ENCODE data around the gene GAD1.

The GAD1 gene

DNA sequence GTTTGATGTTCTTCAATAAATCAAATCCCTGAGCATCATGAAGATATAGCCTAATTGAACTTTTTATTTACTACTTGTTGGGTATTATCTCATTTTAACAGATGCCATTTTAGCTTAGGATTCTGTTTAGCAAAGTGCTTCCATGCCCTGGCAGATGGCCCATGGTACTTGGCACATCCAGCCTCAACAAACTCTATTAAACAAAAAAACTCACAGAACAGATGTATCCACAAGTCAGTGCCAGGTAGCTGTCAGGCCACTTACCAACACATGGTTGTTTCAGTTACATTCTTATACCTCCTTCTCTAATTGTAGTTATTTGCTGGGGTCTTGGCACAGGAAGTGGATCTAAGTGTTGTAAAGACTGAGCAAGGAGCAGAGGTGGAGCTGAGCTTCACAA is 29.6 kb downstream of the GAD1 start:
- DNase-seq, result peak; percentile 16

DNA sequence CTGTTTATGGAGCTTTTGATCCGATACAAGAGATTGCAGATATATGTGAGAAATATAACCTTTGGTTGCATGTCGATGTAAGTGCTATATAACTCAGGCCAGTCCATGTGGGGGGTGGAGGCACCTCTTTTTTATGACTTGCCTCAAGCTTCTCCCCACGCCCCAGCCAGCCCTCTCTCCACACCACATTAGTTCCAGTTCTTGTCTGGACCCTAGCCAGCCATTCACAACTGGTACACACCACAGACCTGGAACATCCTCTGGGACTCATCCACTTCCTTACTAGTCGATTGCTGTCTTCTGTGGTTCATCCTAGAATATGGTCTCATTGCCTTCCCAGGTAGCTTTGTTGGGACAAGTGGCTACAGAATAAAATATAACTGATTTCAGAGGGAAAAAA is 31.0 kb downstream of the GAD1 start:
- no peak for DNase-seq

DNA sequence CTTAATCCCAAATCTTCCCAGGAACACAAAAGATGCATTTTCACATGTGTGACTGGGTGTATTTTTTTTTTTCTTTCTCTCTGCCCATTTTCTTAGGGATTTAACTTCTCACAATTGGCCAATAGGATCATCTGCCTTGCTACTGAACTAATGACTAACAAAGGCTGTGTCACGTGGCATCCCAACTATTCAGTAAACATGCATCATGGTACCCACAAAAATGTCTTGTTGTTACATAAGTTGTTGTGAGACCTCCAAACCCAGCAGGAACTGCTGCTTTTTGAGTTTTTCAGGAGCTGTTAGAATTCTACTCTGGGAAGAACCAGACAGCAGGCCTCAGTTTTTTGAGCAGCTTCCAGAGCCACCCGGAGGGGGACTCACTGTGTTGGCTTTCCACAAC is 31.9 kb downstream of the GAD1 start:
- DNase-seq, result no peak

DNA sequence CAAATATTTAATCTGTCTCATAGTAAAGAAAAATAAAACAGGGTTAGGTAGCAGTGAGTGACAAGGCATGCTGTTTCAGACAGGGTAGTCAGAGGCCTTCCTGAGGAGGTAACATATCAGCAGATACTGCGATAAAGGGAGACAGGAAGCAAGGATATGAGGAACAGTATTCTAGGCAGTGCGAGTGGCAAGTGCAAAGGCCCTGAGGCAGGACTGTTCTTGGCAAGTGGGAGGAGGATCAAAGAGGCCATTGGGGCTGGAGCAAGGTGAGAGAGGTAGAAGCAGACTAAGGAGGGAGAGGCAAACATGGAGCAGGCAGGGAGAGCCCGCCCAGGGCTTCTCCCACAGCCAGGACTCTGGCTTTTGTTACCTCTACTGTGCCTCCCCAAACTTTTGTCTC is 33.6 kb downstream of the GAD1 start:
- DNase-seq, result no peak

DNA sequence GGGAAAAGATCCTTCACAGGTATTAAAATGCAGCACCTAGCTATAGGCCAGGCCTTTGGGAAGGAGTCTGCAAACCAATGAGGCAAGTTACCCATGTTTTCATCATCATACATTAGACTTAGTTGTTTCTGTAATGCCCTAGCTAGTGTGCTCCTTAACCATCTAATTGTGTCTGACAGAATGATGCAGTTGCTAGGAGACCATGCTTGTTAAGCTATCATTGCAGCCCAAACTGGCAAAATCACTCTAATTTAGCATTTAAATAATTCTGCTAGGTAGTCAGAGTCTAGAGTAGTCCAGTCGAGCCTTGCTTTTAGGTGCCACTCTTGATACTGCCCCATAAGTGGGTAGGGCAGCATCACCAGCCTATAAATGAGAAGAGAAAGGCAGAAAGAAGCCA is 34.9 kb downstream of the GAD1 start:
- no peak for DNase-seq

DNA sequence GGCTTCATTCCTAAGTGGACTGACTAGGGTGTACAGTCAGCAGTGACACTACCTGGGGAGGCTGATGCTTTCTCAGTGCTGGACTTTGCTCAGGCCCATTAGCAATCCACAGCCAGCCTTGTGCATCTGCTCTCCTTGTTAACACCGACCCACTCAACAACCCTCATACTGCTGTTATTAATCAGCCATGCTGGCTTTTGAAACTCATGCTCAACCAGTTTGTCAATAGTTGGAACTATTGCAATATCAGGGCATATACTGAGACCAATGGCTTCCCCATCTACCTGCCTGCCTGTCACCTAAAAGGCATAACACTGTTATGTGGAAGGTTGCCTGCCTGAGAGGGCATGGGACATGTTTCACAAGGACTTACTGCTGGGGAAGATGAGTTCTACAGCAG is 39.4 kb downstream of the GAD1 start:
- no peak for DNase-seq

DNA sequence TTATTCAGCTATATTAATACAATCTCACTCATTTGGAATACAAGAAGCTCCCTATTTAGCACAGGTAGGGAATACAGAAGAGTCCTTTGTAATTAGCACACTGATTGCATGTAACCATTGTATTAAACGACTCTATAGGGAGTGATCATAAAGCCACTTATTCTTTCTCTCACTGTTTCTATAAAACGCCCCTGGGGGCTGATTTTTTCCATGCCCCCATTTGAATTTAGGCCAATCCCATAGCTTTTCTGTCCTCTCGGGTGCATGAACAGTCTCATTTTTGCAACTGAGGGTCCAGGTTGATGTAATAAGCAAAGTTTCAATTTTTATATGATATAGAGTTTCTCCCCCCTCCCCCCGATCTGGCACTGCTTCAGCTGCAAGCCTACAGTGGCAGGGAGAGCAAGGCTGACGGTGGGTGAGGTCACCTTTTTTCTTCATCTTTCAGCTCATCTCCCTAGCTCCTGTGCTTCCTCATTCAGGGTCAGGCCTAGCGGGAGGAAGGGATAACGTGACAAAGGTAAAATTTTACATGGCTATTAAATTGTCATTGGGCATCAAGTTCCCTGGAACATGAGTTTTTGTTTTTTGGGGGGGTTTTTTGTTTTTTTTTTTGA is 45.7 kb downstream of the GAD1 start:
- no peak for DNase-seq

DNA sequence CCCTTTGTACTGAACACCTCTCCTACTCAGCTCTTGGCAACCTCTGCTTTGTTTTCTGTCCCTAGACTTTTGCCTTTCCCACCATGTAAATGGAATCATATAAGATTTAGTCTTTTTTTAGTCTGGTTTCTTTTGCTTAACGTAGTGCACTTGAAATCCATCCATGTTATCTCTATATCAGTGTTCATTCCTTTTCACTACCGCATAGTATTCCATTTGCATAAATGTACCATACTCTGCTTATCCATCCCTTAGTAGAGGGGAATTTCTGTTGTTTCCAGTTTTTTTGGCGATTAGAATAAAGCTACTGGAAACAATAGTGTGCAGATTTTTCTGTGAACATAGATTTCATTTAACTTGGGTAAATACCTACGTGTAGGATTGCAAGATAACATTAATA is 46.4 kb downstream of the GAD1 start:
- no peak for DNase-seq

DNA sequence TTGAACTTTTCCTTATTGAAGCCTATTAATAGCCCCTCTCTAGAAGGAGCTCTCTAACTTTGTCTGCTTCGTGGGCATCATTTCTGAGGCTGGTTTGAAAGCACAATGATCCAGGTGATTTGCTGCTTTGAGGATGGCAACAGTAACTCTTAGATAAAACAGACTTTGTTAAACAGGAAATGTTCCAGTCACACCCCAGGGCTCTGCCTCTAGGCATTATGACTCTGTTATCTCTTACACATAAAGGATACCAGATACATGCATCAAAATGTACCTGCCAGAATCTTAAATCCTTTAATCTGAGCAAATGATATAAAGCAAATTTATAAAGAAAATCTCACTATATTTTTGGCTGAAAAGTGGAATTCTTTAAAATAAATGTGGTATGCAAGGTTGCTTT is 52.3 kb downstream of the GAD1 start:
- no peak for DNase-seq

DNA sequence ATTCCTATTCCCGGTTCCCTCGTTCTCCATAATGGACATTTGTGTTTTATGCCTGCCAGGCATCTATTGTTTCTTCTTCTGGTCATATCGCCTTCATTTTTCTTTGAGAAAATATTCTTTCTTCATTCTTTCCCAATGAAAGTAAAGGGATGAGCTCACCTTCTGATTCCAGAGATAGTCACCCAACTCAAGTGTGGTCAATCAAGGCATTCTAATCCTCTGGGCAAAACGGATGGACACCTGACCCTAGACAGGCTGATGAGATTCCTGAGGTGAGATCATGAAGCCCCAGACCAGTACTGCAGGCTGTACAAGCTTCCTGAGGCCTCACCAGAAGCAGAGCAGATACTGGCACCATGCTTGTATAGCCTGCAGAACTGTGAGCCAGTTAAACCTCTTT is 52.8 kb downstream of the GAD1 start:
- no peak for DNase-seq

DNA sequence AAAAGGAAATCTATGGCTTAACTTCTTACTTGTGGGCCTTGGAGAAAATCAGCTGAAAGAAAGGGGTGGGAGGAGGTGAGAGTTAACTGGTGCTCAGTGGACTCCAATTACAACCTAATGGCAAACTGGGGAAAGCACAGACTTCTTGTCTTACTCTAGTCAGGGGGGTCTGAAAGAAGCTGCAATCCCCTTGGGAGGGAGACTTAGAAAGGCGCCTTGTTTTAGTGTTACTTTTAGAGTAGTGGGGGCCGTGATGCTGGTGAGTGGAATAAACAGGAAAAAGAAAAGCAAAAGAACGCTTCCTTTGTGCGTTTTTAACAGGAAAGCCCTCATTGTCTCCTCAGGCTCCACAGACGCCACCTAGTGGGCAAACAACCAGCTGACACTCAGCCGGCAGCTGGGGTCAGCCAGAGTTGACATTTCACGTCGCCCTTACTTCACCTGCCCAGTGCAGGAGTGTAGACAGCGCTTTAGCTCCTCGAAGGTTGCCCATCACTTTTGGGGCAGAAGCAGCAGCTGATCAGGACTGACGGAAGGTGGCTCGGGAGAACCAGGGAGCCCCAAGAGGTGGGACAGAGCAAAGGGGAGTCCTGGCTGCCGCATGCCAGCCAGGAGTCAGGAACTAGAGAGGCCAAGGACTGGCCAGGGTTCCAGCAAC is 56.5 kb downstream of the GAD1 start:
- DNase-seq, result peak; percentile 61

DNA sequence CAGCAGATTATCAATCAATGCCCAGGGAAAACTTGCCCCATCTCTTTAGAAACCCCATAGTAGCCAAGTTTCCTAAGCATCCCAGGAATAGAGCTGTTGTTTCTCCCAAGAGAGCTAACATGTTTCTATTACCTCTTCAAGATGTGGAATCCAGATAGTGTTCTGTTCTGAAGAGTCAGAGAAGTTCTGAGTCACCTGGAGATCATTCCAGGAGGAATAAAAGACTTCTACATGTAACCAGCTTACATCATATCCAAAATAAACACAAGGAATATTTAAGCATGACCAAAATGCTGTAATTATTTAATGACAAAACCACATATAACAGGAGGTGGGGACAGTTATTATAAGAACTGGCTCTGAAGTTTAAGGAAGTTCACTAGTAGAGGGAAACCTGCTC is 61.4 kb downstream of the GAD1 start:
- DNase-seq, result no peak

DNA sequence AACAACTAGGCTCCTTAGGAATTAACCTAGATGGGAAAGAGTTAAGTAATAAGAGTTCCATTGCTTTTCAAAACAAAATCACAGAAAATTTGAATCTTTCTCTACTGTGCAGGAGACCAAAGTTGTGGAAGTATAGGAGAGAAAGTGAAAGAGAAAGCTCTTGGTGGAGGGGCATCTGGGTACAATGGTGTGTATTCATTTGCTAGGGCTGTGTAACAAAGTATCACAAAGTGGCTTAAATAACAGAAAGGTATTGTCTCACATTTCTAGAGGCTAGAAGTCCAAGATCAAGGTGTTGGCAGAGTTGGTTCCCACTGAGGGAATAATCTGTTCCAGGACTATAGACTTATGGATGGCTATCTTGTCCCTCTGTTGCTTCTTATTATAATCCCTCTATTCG is 61.8 kb downstream of the GAD1 start:
- DNase-seq, result no peak

DNA sequence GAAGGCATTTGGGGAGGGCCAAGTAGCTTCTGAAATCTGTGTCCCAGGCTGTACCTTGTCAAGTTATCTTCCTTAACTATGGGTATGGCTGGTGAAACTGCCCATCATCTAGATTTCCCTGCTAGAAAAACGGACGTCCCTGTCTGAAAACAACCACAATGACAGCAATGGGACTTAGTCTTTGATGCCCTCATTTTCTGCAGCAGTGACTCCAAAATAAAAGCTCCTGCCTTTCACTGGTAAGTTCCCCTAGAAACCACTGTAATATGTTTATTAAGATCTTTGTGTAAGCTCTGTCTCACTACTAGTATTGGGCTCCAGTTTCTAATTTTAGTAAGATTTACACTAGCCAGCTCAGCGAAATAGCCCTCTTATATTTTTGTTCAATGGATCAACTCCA is 65.2 kb downstream of the GAD1 start:
- no peak for DNase-seq

DNA sequence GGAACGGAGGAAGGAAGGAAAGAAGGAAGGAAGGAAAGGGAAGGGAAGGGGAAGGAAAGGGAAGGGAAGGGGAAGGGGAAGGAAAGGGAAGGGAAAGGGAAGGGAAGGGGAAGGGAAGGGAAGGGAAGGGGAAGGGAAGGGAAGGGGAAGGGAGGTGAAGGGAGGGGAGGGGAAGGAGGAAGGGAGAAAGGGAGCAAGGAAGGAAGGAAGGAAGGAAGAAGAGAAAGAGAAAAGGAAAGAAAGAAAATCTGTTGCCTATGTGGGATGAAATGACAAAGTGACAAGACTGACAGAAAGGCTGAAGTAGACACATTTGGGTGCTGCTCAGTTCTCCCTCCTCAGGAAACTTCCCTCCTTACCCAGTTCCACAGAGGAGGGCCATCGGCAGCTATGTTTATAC is 66.1 kb downstream of the GAD1 start:
- no peak for DNase-seq

DNA sequence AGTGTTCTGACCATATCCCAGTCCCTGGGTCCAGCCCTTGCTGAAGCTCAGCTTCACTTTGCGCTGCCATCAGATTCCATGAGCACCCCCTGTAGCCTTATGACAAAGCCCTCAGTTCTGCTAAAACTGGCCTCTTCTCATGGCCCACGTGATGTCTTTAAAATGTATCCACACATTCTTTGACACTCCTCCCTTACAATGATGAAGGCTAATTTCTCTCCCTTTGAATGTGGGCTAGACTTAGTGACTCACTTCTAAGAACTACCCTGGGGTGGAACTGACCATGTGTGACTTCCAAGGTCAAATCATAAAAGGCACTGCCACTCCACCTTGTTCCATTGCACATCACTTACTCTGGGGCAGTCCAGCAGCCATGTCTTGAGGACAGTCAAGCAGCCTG is 67.0 kb downstream of the GAD1 start:
- DNase-seq, result no peak

DNA sequence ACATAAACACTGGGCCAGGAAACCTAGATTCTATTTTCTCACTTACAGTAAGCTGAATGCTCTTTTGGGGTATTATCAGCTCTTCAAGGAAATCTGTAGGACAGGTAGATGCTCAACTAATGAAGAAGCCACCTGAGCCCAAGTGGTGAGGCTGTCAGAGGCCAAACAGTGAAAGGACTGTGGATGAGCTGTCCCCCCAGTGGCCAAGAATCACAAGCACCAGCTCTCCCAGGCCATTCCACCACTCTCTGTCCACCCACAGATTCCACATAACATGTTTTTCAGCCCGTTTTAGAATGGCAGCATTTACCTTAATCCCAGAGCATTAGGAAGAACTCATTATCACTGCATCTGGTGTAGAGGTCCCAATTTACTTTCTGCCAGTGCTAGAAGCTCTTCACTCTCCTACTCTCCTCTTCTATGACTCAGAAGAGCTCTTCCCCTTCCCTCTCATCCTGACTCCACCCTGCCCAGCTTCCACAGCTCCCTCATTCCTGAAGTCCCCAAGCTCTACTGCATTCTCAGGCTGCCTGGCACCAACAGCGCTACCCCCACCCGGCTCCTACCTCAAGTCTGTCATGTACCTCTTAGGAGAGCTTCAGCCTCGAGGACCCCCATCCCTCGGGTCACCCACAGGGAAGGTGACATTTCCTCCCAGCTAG is 68.6 kb downstream of the GAD1 start:
- DNase-seq, result no peak

DNA sequence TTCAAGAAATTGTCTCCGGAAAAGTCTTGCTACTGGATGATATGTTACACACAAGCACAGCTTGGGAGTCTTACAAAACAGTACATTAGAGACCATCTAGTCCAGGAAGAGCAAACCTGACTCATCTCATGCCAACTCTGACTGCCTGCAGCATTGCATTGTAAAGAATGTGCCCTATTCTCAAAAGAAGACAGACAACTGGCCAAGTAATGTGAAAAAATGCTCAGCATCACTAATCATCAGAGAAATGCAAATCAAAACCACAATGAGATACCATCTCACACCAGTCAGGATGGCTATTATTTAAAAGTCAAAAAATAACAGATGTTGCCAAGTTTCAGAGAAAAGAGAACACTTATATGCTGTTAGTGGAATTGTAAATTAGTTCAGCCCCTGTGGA is 69.7 kb downstream of the GAD1 start:
- DNase-seq, result no peak

DNA sequence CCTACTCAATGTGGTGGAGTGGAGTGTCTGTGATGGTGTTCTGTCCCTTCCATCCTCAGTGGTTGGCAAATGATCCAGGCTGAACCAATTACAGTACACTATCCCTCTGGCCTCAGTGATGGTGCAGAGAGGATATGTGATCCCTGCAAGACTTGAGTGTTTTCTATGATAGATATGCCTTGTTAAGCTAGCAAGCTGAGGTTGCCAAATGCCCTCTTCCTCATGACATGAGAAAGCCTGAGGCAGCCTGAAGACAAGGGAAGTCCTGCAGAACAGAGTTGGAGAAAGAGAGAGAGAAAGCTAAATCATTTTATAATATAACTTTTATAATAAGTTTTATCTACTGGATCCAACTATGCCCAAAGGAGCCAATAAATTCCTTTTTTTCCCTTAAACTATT is 70.8 kb downstream of the GAD1 start:
- no peak for DNase-seq

DNA sequence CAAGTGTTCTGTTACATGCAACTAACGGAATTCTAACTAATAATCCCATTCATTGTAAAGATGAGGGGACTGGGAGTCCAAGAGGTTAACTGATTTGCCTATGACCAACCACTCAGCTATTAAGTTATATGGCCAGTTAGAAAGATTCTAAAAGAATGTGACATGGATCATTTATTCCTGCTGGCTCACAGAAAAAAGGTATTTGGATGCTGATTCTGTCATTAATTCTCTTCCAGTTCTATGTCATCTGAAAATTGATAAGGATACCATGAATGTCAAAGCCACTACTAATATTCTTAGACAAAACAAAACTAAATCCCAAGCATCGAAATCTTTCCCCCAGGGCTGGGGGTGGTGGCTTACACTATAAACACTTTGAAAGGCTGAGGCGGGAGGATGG is 71.2 kb downstream of the GAD1 start:
- DNase-seq, result no peak

DNA sequence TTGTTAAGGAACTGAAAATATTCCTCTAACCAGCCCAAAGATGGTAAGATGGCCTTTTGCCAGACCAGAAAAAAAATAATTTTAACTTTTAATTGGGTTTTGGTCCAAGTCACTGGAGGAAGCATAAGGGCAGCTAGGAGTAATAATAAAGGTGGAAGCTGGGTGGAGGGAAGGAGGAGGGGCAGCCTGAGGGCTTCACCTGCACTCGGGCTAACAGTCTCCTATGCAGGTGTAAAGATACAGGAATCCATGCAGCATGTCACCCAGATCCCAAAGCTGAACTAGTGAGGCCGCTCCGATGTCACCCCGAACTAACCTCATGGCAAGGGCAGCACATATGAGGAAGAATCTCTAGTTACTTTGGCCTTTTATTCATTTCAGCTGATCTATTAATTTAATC is 75.2 kb downstream of the GAD1 start:
- DNase-seq, result no peak

DNA sequence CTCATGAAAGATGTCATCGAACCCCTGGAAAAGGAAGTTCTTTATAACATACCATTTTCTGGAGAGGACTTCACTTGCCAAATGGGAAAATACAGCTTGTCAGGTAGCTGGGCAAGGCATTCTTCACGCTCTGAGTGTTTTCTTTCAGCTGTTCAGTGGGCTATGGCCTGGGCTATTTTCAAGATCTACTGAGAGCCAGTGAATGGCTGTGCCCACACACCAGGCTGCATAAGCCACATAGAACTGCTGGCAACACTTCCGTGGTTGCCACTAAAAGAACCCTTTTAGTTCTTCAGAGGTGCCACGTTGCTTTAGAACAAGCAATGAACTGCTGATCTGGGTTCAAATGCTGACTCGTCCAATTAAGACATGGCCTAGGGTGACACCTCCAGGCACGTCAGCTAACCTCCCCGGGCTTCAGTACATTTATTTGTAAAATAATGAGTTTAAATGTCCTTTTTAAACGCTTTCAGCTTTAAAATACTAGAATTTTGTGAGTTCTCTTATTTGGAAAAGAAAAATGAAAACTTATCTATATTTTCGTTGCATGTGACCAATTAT is 75.8 kb downstream of the GAD1 start:
- DNase-seq, result no peak

DNA sequence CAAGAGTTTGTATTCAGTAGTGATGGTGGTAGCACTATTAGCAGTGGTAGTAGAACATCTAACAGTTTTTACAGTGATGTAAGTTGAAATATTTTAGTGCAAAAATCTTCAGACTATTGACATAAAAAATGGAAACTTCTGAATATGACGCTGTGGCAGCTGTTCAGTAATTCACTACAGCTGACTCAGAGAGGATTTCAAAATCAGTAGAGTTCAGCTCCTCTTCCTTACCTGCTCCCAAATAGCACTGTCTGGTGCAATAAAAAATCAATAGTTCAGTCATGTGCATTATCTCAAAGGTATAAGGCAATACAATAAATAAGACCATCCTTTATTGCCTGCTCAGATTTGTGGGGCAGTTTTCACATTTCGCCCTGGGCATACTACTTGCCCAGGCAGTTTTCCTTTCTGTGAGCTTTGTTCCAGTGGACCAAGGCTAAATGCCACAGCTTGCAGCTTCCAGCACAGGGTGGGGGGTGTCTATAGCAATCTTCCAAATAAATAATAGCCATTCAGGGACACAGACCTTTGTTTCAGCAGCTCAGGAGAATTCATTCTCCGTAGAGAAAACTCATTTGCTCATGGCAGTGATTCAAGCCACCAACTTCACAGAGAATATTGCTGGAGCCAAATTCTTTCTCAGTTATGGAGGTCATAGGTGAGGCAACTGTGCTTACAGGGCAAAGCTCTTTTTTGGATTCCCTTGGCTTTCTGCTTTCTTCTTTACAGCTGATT is 78.5 kb downstream of the GAD1 start:
- no peak for DNase-seq

DNA sequence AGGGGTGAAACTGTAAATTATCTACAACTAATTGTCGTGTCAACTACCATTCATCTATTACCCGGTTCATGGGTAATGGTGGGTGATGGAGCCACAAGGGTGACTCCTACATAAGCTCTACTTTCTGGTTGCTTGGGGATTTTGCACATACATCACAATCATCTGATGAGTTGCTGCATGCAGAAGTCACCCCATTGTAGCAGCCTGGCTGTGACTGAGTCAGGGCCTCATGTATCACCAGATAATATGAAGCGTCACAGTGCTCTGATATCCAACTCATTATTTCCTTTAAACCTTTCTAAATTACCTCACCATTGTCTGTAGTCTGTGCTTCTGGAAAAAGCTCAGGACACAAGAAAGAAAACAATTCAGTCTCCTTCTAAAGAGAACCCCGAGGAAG is 79.9 kb downstream of the GAD1 start:
- no peak for DNase-seq

Data from NCI-H1105 (cell line).